Fibroblast of lung (primary cell): Measurements from ENCODE around the gene CRIP1. TPM values are rescaled to one million over a fixed set of nuclear protein-coding genes. Genes with fewer than 3 reads are reported as not detected.

Experiments used
- DNase-seq, 2 donors: peaks; one replicate each; pipeline versions ENCODE4 v3.0.0 to v3.0.0-alpha.2; 2010; ENCODE audit warnings: low read depth in 2 of 2
- H2AFZ ChIP-seq: 2 replicates; pipeline ENCODE4 v1.5.1; 2012; ENCODE audit warnings: low read length, control low read depth, inconsistent platforms
- H3K27ac ChIP-seq: 2 replicates; pipeline ENCODE4 v1.5.1; 2011; ENCODE audit warnings: low read length, control low read depth; ENCODE audit not compliant: insufficient read depth
- H3K27me3 ChIP-seq: 2 replicates; pipeline ENCODE4 v1.5.1; 2011; ENCODE audit warnings: mild to moderate bottlenecking, low read length; ENCODE audit not compliant: control insufficient read depth, insufficient read depth
- H3K36me3 ChIP-seq: 2 replicates; pipeline ENCODE4 v1.5.1; 2011; ENCODE audit warnings: low read length; ENCODE audit not compliant: control insufficient read depth, insufficient read depth
- H3K4me1 ChIP-seq: 2 replicates; pipeline ENCODE4 v1.5.1; 2011; ENCODE audit warnings: low read length; ENCODE audit not compliant: control insufficient read depth, insufficient read depth; ENCODE audit errors: extremely low read depth
- H3K4me2 ChIP-seq: 2 replicates; pipeline ENCODE4 v1.5.1; 2011; ENCODE audit warnings: low read length, control low read depth; ENCODE audit not compliant: insufficient read depth; ENCODE audit errors: extremely low read depth
- H3K4me3 ChIP-seq, 4 experiments: fragments of 200-600 bp in 1 of 4; sonication (generic) in 1 of 4; replicated peaks in 1 of 4; 2 replicates each; pipeline ENCODE4 v1.5.1; 2011 to 2016; ENCODE audit warnings: low read length in 4 of 4, low read depth in 3 of 4, mild to moderate bottlenecking in 3 of 4, control low read depth in 2 of 4, inconsistent platforms in 1 of 4, mixed read lengths in 1 of 4; ENCODE audit not compliant: insufficient read depth in 1 of 4; ENCODE audit errors: control extremely low read depth in 1 of 4
- H3K79me2 ChIP-seq: 2 replicates; pipeline ENCODE4 v1.5.1; 2012; ENCODE audit warnings: mild to moderate bottlenecking, low read length, inconsistent platforms; ENCODE audit not compliant: control insufficient read depth, insufficient read depth
- H3K9ac ChIP-seq: 2 replicates; pipeline ENCODE4 v1.5.1; 2011; ENCODE audit warnings: mild to moderate bottlenecking, low read length, control low read depth; ENCODE audit not compliant: insufficient read depth
- H3K9me3 ChIP-seq: 2 replicates; pipeline ENCODE4 v1.5.1; 2012; ENCODE audit warnings: low read depth, low read length; ENCODE audit not compliant: control insufficient read depth, insufficient read depth
- H4K20me1 ChIP-seq: 2 replicates; pipeline ENCODE4 v1.5.1; 2011; ENCODE audit warnings: low read length; ENCODE audit not compliant: control insufficient read depth, insufficient read depth; ENCODE audit errors: extremely low read depth
- CTCF ChIP-seq, 2 donors: IDR thresholded peaks in 1 of 2; conservative IDR thresholded peaks in 1 of 2; 1 replicate in 1 of 2; 2 replicates in 1 of 2; pipeline ENCODE4 v1.5.1; 2011 to 2012; ENCODE audit warnings: low read length in 2 of 2, control low read depth in 1 of 2, inconsistent platforms in 1 of 2, low read depth in 1 of 2, mild to moderate bottlenecking in 1 of 2
- EZH2 ChIP-seq: IDR thresholded peaks from 2 replicates; pipeline ENCODE4 v1.5.1; 2012; ENCODE audit warnings: low read length, control low read depth, mild to moderate bottlenecking; ENCODE audit errors: missing control alignments
- polyA plus RNA-seq, 2 donors: library from polyadenylated mRNA; depleted of rRNA in 1 of 2; stranded (reverse) in 1 of 2; unstranded in 1 of 2; fragments of >200 nt; gene quantifications; 2 replicates each; pipeline ENCODE4 v1.2.1, GENCODE V29; 2011 to 2012; ENCODE audit warnings: missing spikeins in 1 of 2
- total RNA-seq: library from RNA; depleted of rRNA; stranded (reverse); fragments of >200 nt; gene quantifications from 2 replicates; pipeline ENCODE4 v1.2.1, GENCODE V29; 2014

Gene CRIP1
- total and polyA plus RNA-seq, 2 donors (not counting 1 experiment from before 2014, with no cell fraction given): 2.5 to 3.0 TPM

GRCh38 chr14:105487986-105488777 is 1.5 kb downstream of the CRIP1 start:
- no peak overlapping the region for H3K9ac ChIP-seq
- H3K27ac ChIP-seq: no peak overlapping the region
- no peaks in the 10 kb centered on the region for H3K9me3 ChIP-seq

GRCh38 chr14:105488781-105489541 is 2.3 kb downstream of the CRIP1 start:
- no peak for TF ChIP-seq EZH2
- TF ChIP-seq CTCF (conservative IDR thresholded peaks at IDR 0.05 in 1 of 2, IDR thresholded peaks at IDR 0.05 in 1 of 2; ENCODE audit: low read depth in 1 of 2, low read length in 2 of 2): no peak
- Histone ChIP-seq H3K36me3 (no peaks in the 10 kb centered on the region), H3K4me1 (peaks cover 4% of the 10 kb centered on the region), H3K4me3 (peak overlapping the region in 1 of 4 experiments; percentile 70), H3K79me2 (peaks cover 3% of the 10 kb centered on the region), H3K27ac (no peak overlapping the region), H3K4me2 (no peak overlapping the region), H3K9me3 (no peaks in the 10 kb centered on the region), H3K27me3 (peaks cover 19% of the 10 kb centered on the region), H2AFZ (no peak overlapping the region), H3K9ac (no peak overlapping the region), H4K20me1 (no peaks in the 10 kb centered on the region)
- DNase-seq: no peak

More at GRCh38 chr14:105487986-105488777, 1.5 kb downstream of the CRIP1 start:
- TF ChIP-seq EZH2 (no peak), CTCF (conservative IDR thresholded peaks at IDR 0.05 in 1 of 2, IDR thresholded peaks at IDR 0.05 in 1 of 2; ENCODE audit: low read depth in 1 of 2, low read length in 2 of 2) (no peak)
- H4K20me1 ChIP-seq: no peaks in the 10 kb centered on the region
- H3K4me1 ChIP-seq: peaks cover 4% of the 10 kb centered on the region
- no peaks in the 10 kb centered on the region for H3K36me3 ChIP-seq
- peaks cover 3% of the 10 kb centered on the region for H3K79me2 ChIP-seq
- DNase-seq: no peak
- H2AFZ ChIP-seq: no peak overlapping the region
- no peak overlapping the region for H3K4me3 ChIP-seq
- H3K27me3 ChIP-seq: peaks cover 19% of the 10 kb centered on the region
- no peak overlapping the region for H3K4me2 ChIP-seq

GRCh38 chr14:105489542-105490266 is 3.0 kb downstream of the CRIP1 start:
- peak overlapping the region; percentile 90 for H3K27ac ChIP-seq
- H3K4me1 ChIP-seq: peaks cover 4% of the 10 kb centered on the region
- peak overlapping the region; percentile 88 for H3K9ac ChIP-seq
- H3K36me3 ChIP-seq: no peaks in the 10 kb centered on the region
- H2AFZ ChIP-seq: peak overlapping the region; percentile 65
- H3K4me3 ChIP-seq: peak overlapping the region; percentile 39 to 70 (median 64)
- H3K79me2 ChIP-seq: peaks cover 3% of the 10 kb centered on the region
- TF ChIP-seq CTCF (conservative IDR thresholded peaks at IDR 0.05 in 1 of 2, IDR thresholded peaks at IDR 0.05 in 1 of 2; ENCODE audit: low read depth in 1 of 2, low read length in 2 of 2) (peak; percentile 56 to 69), EZH2 (no peak)
- H3K4me2 ChIP-seq: peak overlapping the region; percentile 92
- no peaks in the 10 kb centered on the region for H4K20me1 ChIP-seq
- DNase-seq: peak; percentile 77 to 79
- no peaks in the 10 kb centered on the region for H3K9me3 ChIP-seq
- peaks cover 19% of the 10 kb centered on the region for H3K27me3 ChIP-seq
